Measurements from ENCODE around the gene ITPA. TPM values are rescaled to one million over a fixed set of nuclear protein-coding genes. Genes with fewer than 3 reads are reported as not detected.

Gene ITPA
- total and polyA plus RNA-seq, 2 of the 13 experiments (the other 11 are each of a cell fraction or from before 2014, with no cell fraction given): 60.1 to 103 TPM

DNA sequence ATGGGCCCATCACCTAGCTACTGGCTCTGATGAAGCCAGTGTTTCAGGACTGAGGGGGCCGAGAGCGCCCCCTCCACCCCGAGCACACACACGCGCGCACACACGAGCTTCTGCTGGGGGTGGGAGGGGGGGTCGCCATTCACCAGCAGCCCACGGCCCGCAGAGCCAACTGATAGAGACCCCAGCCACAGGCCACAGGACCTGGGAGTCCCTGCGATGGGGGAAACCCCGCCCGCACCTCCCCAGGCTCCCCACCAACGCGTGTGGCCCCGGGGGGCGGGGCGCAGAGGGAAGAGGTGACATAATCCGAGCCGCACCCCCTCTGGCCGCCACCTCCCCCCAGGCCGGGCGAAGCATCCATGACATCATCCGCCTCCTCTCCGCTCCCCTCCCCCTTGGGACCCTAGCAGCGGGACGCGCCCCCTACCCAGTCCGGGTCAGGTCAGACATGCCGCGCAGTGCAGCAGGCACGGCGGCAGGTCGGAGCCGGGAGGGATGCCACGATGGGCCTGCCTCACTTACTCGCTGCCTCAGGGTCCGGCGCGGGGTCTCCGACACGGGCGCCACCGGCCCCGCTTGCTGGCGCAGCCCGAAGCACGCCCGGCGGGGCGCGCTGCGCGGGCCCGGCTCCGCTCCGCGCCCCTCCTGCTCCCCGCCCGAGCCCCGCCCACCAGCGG, 36.2 kb upstream of the ITPA start, which contains the start of gene LZTS3 (continued):
- 0 out of 2 replicates have a peak, but pooled peaks have one; percentile 61 for TF ChIP-seq RNF219 (CRISPR knock-in tag; IDR thresholded peaks at IDR 0.05)
- TF ChIP-seq, protein P1, sequence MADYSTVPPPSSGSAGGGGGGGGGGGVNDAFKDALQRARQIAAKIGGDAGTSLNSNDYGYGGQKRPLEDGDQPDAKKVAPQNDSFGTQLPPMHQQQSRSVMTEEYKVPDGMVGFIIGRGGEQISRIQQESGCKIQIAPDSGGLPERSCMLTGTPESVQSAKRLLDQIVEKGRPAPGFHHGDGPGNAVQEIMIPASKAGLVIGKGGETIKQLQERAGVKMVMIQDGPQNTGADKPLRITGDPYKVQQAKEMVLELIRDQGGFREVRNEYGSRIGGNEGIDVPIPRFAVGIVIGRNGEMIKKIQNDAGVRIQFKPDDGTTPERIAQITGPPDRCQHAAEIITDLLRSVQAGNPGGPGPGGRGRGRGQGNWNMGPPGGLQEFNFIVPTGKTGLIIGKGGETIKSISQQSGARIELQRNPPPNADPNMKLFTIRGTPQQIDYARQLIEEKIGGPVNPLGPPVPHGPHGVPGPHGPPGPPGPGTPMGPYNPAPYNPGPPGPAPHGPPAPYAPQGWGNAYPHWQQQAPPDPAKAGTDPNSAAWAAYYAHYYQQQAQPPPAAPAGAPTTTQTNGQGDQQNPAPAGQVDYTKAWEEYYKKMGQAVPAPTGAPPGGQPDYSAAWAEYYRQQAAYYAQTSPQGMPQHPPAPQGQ (CRISPR knock-in tag; IDR thresholded peaks at IDR 0.05; ENCODE audit: borderline replicate concordance): peak; percentile 76; the same call in 1 of the 2 replicates
- peak; percentile 21; the same call in 1 of the 2 replicates for TF ChIP-seq ZNF414 (CRISPR knock-in tag; IDR thresholded peaks at IDR 0.05)
- no peak for TF ChIP-seq TFE3 (CRISPR knock-in tag; IDR thresholded peaks at IDR 0.05)
- TF ChIP-seq ZBTB7A (CRISPR knock-in tag; IDR thresholded peaks at IDR 0.05): no peak
- no peak; the same call in 1 of the 2 replicates for TF ChIP-seq SNAPC2 (CRISPR knock-in tag; IDR thresholded peaks at IDR 0.05)
- no peak; the same call in 1 of the 2 replicates for TF ChIP-seq ELF3 (CRISPR knock-in tag; IDR thresholded peaks at IDR 0.05)
- no peak for TF ChIP-seq PLRG1 (conservative IDR thresholded peaks at IDR 0.05)
- TF ChIP-seq ZNF619 (CRISPR knock-in tag; IDR thresholded peaks at IDR 0.05): no peak; the same call in 1 of the 2 replicates
- peak; percentile 22; the same call in 1 of the 2 replicates for TF ChIP-seq ZBTB43 (CRISPR knock-in tag; conservative IDR thresholded peaks at IDR 0.05)
- no peak for TF ChIP-seq FIP1L1 (IDR thresholded peaks at IDR 0.05; ENCODE audit: borderline replicate concordance, insufficient read depth, low read depth, low read length)
- TF ChIP-seq ZNF646 (CRISPR knock-in tag; IDR thresholded peaks at IDR 0.05): no peak
- peak; percentile 25 for TF ChIP-seq ZNF747 (CRISPR knock-in tag; IDR thresholded peaks at IDR 0.05; ENCODE audit: borderline replicate concordance)

Data from HepG2 (cell line).